Panc1 (cell line): ENCODE results near the gene SECTM1.

Experiments
- CTCF ChIP-seq: fragments of 450-650 bp; IDR thresholded peaks from 2 replicates; pipeline ENCODE4 v1.5.1; 2017; ENCODE audit warnings: mild to moderate bottlenecking
- POLR2AphosphoS5 ChIP-seq: IDR thresholded peaks from 2 replicates; pipeline ENCODE4 v1.6.1; 2012; ENCODE audit warnings: mild to moderate bottlenecking, low read depth, low read length, moderate library complexity
- REST ChIP-seq, 2 experiments: IDR thresholded peaks; 2 replicates each; pipeline ENCODE4 v1.6.1; 2011 to 2012; ENCODE audit warnings: low read depth in 2 of 2, control low read depth in 1 of 2, low read length in 1 of 2, mild to moderate bottlenecking in 1 of 2, moderate library complexity in 1 of 2; ENCODE audit not compliant: insufficient read depth in 1 of 2
- TCF7L2 ChIP-seq: IDR thresholded peaks from 2 replicates; pipeline ENCODE4 v1.6.1; 2011; ENCODE audit warnings: mild to moderate bottlenecking, low read depth, low read length, inconsistent platforms

GRCh38 chr17:82331345-82331939 lies 2.1 kb downstream of the SECTM1 start:
- TF ChIP-seq REST (IDR thresholded peaks at IDR 0.05; ENCODE audit: insufficient read depth in 1 of 2, low read depth in 2 of 2, low read length in 1 of 2) (no peak), CTCF (no peak), POLR2AphosphoS5 (no peak), TCF7L2 (no peak)
